ENCODE data around the gene TBX21. TPM values are rescaled to one million over a fixed set of nuclear protein-coding genes. Genes with fewer than 3 reads are reported as not detected.

The TBX21 gene
- not detected in 2 replicates for total RNA-seq

GRCh38 chr17:47733047-47733673 lies at the start of gene TBX21:
Gene TBX21 (plus strand): TSS chr17:47733236. CDS start chr17:47733455, 219 bp downstream.
- DNase-seq (ENCODE audit: low read depth in 2 of 2) = peak; percentile 20 to 52

- DNase-seq (ENCODE audit: low read depth in 2 of 2) = no peak
Measured at GRCh38 chr17:47684025-47684424, 49.0 kb upstream of the TBX21 start.

GRCh38 chr17:47684535-47685193 lies 48.4 kb upstream of the TBX21 start:
- DNase-seq (ENCODE audit: low read depth in 2 of 2) = no peak

GRCh38 chr17:47685556-47686275 lies 47.3 kb upstream of the TBX21 start:
- DNase-seq (ENCODE audit: low read depth in 2 of 2) = no peak

GRCh38 chr17:47686276-47686635 lies 46.8 kb upstream of the TBX21 start:
- DNase-seq (ENCODE audit: low read depth in 2 of 2) = no peak

- DNase-seq (ENCODE audit: low read depth in 2 of 2) = peak in 1 of 2 donors; percentile 55
Measured at GRCh38 chr17:47686664-47687327, 46.2 kb upstream of the TBX21 start.

GRCh38 chr17:47687328-47687690 lies 45.7 kb upstream of the TBX21 start:
- DNase-seq (ENCODE audit: low read depth in 2 of 2) = no peak

GRCh38 chr17:47687748-47688147 lies 45.3 kb upstream of the TBX21 start:
- no peak for DNase-seq (ENCODE audit: low read depth in 2 of 2)

- no peak for DNase-seq (ENCODE audit: low read depth in 2 of 2)
Measured at GRCh38 chr17:47690121-47690520, 42.9 kb upstream of the TBX21 start.

- DNase-seq (ENCODE audit: low read depth in 2 of 2) = no peak
Measured at GRCh38 chr17:47692137-47692894, 40.7 kb upstream of the TBX21 start.

- peak in 1 of 2 donors; percentile 6 for DNase-seq (ENCODE audit: low read depth in 2 of 2)
Measured at GRCh38 chr17:47692895-47693730, 39.9 kb upstream of the TBX21 start.

GRCh38 chr17:47693731-47694580 lies 39.1 kb upstream of the TBX21 start, which contains the start of gene TBKBP1:
Gene TBKBP1 (plus strand): TSS chr17:47694161. CDS start chr17:47696113, 1,952 bp downstream.
- peak; percentile 12 to 57 for DNase-seq (ENCODE audit: low read depth in 2 of 2)

- peak; percentile 17 to 51 for DNase-seq (ENCODE audit: low read depth in 2 of 2)
Measured at GRCh38 chr17:47694581-47695428, 38.2 kb upstream of the TBX21 start.

- DNase-seq (ENCODE audit: low read depth in 2 of 2) = peak in 1 of 2 donors; percentile 15
Measured at GRCh38 chr17:47695429-47696376, 37.3 kb upstream of the TBX21 start.

- no peak for DNase-seq (ENCODE audit: low read depth in 2 of 2)
Measured at GRCh38 chr17:47696717-47697642, 36.1 kb upstream of the TBX21 start.
